Neural crest cell (in vitro differentiated cells): ENCODE results near the gene PRKN. TPM values are rescaled to one million over a fixed set of nuclear protein-coding genes. Genes with fewer than 3 reads are reported as not detected.
A peak's percentile ranks its signal among the peaks of the same experiment; 100 is the strongest.

Source experiments
- DNase-seq: peaks from one replicate; pipeline ENCODE4 v3.0.0; 2021; ENCODE audit warnings: low read depth, mixed read lengths, low spot score
- H3K27ac Mint-ChIP-seq: one replicate; pipeline ENCODE4 v1.8.0; 2021; ENCODE audit warnings: mild to moderate bottlenecking, mixed read lengths; ENCODE audit not compliant: unreplicated experiment
- H3K27me3 Mint-ChIP-seq: 2 replicates; pipeline ENCODE4 v1.8.0; 2021; ENCODE audit warnings: low read depth, mild to moderate bottlenecking, mixed read lengths
- H3K36me3 Mint-ChIP-seq: 2 replicates; pipeline ENCODE4 v1.8.0; 2021; ENCODE audit warnings: low read depth, mild to moderate bottlenecking, mixed read lengths
- H3K4me1 Mint-ChIP-seq: 2 replicates; pipeline ENCODE4 v1.8.0; 2021; ENCODE audit warnings: mixed read lengths
- H3K4me3 Mint-ChIP-seq: one replicate; pipeline ENCODE4 v1.8.0; 2021; ENCODE audit warnings: mild to moderate bottlenecking, mixed read lengths
- H3K9me3 Mint-ChIP-seq: 2 replicates; pipeline ENCODE4 v1.8.0; 2021; ENCODE audit warnings: mixed read lengths
- total RNA-seq: library from RNA; stranded (reverse); gene quantifications from 2 replicates; pipeline ENCODE4 v1.2.1, GENCODE V29; 2021
- TF ChIP-seq, protein P1 (sequence below): fragments of 200-600 bp; sonication (generic); conservative IDR thresholded peaks from 2 replicates; pipeline ENCODE4 v1.5.0; 2021; ENCODE audit warnings: antibody characterized with exemption, mild to moderate bottlenecking

PRKN gene
- total RNA-seq, 1 donor from 2014 or later: 3.2 TPM

DNA sequence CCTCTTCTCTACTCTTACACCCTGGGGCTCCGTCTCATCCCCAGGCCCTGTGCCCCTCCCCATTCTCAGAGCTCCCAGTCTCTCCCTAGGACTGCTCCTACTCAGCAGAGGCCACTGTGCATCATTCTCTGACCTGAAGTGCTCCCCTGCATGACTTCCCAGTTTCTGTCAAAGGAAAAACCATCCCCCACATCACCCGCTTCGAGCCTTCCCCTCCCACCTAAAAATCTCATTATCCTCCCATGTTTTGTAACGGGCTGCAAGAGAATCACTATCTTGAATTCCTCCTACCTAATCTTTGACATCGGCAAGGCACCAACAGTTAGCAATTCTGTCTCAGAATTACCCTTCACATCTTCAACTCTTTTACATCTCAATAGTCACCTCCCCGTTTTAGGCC is 463.0 kb downstream of the PRKN start:
- no peak overlapping the region for H3K4me3 Mint-ChIP-seq
- no peaks in the 10 kb centered on the region for H3K27me3 Mint-ChIP-seq

DNA sequence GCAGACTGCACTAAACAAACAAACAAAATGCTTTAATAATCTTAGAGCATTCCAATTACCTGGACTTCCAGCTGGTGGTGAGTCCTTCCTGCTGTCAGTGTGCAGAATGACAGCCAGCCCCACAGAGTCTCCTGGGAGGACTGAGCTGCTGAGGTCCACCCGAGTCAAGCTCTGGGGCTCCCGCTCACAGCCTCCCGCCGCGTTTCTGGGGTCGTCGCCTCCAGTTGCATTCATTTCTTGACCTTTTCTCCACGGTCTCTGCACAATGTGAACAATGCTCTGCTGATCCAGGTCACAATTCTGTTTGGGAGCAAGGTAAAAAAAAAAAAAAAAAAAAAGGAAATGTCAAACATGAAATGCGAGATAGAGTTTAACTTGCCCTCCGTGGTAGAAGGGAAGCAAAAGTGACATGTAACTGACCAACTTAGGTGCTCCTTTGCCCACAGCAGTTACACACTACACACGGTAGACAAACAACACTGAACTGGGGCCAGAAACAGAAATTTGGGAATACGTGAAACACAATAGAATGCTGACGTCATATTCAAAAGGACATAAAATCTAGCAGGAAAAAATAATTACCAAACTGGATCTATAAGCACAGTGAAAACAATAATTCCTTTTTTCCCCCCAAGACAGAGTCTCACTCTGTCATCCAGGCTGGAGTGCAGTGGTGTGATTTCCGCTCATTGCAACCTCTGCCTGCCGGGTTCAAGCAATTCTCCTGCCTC is 464.9 kb downstream of the PRKN start:
- no peaks in the 10 kb centered on the region for H3K9me3 Mint-ChIP-seq
- peak overlapping the region; percentile 5 for H3K27ac Mint-ChIP-seq
- TF ChIP-seq, protein P1, sequence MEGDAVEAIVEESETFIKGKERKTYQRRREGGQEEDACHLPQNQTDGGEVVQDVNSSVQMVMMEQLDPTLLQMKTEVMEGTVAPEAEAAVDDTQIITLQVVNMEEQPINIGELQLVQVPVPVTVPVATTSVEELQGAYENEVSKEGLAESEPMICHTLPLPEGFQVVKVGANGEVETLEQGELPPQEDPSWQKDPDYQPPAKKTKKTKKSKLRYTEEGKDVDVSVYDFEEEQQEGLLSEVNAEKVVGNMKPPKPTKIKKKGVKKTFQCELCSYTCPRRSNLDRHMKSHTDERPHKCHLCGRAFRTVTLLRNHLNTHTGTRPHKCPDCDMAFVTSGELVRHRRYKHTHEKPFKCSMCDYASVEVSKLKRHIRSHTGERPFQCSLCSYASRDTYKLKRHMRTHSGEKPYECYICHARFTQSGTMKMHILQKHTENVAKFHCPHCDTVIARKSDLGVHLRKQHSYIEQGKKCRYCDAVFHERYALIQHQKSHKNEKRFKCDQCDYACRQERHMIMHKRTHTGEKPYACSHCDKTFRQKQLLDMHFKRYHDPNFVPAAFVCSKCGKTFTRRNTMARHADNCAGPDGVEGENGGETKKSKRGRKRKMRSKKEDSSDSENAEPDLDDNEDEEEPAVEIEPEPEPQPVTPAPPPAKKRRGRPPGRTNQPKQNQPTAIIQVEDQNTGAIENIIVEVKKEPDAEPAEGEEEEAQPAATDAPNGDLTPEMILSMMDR: no peak
- H3K4me1 Mint-ChIP-seq: peaks cover 20% of the 10 kb centered on the region
- no peak for DNase-seq
- H3K27me3 Mint-ChIP-seq: no peaks in the 10 kb centered on the region
- no peak overlapping the region for H3K4me3 Mint-ChIP-seq
- no peaks in the 10 kb centered on the region for H3K36me3 Mint-ChIP-seq

More for the DNA sequence above, 463.0 kb downstream of the PRKN start:
- peaks cover 20% of the 10 kb centered on the region for H3K4me1 Mint-ChIP-seq
- H3K27ac Mint-ChIP-seq: no peak overlapping the region
- no peaks in the 10 kb centered on the region for H3K9me3 Mint-ChIP-seq
- DNase-seq: no peak
- no peaks in the 10 kb centered on the region for H3K36me3 Mint-ChIP-seq
- TF ChIP-seq, protein P1: no peak

DNA sequence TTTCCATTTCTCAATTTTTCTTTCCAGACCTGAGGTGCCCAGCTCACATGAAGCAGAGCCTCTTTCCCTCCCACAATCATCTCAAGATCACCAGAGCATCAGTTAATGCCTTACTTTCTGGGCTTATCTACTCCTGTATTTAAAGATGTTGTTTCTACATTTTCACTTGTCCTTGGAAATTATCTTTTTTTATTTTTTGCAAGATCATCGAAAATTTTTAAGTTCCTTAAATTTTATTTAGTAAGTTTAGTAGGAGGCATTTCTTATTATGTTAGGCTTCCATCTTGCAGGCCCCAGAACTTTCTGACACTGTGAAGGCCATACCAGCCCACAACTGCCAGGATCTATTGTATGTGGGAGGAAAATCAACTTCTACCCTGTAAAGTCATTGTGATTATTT is 466.0 kb downstream of the PRKN start:
- no peak for DNase-seq
- no peaks in the 10 kb centered on the region for H3K36me3 Mint-ChIP-seq
- TF ChIP-seq, protein P1: no peak
- H3K4me1 Mint-ChIP-seq: peaks cover 20% of the 10 kb centered on the region
- H3K27ac Mint-ChIP-seq: no peak overlapping the region
- H3K4me3 Mint-ChIP-seq: no peak overlapping the region
- no peaks in the 10 kb centered on the region for H3K27me3 Mint-ChIP-seq
- no peaks in the 10 kb centered on the region for H3K9me3 Mint-ChIP-seq

DNA sequence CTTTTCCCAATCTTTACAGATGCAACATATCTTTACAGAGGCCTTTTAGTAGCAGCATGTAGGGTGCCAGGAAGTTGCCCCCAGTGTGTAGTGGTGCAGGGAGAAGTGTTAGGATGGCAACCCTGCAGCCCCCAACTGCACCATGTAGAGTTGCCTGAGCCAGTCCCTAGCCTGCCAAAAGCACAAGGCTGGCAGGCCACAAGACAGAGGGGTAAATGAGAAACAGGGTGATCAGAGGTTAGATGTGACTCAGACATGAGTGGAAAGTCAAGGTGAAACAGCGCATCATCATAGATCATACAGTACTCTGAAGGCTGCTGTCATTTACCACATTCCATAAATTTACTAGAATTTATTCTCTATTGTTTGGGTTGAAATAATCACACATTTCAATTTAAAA is 467.5 kb downstream of the PRKN start:
- no peaks in the 10 kb centered on the region for H3K9me3 Mint-ChIP-seq
- H3K4me1 Mint-ChIP-seq: peaks cover 20% of the 10 kb centered on the region
- H3K36me3 Mint-ChIP-seq: no peaks in the 10 kb centered on the region
- TF ChIP-seq, protein P1: no peak
- DNase-seq: no peak
- no peak overlapping the region for H3K4me3 Mint-ChIP-seq
- no peak overlapping the region for H3K27ac Mint-ChIP-seq
- H3K27me3 Mint-ChIP-seq: no peaks in the 10 kb centered on the region

DNA sequence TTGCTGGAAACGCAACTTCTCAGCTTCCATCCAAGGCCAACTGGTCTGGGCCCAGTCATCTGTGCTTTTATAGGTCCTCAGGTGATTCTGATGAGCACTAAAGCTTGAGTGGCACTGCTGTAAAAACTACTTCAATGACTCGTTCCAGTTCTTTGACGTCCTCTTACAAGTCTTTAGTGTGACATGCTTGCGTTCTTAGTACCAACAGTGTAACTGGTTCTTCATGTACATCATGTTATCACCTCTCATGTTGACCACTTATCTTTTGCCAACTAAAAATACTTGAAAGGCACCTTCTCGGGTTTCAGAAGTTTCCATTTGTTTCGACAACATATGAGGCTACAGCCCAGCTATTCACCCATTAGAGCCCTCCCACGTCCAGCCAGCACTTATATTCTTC is 468.9 kb downstream of the PRKN start:
- no peaks in the 10 kb centered on the region for H3K36me3 Mint-ChIP-seq
- H3K4me1 Mint-ChIP-seq: peaks cover 24% of the 10 kb centered on the region
- H3K4me3 Mint-ChIP-seq: no peak overlapping the region
- TF ChIP-seq, protein P1: no peak
- no peak for DNase-seq
- H3K9me3 Mint-ChIP-seq: no peaks in the 10 kb centered on the region
- H3K27ac Mint-ChIP-seq: no peak overlapping the region
- H3K27me3 Mint-ChIP-seq: no peaks in the 10 kb centered on the region
